Suprapubic skin (tissue), 4 donors: ENCODE results near the gene ARHGAP10.

Experiments
- EP300 ChIP-seq: sonication (generic); formaldehyde crosslinking; IDR thresholded peaks from one replicate; pipeline ENCODE4 v1.6.1; 2017; ENCODE audit warnings: antibody characterized with exemption
- POLR2A ChIP-seq, 2 donors: fragments of 450-650 bp; IDR thresholded peaks; one replicate each; pipeline ENCODE4 v1.6.1; 2017; ENCODE audit warnings: antibody characterized with exemption in 2 of 2, mild to moderate bottlenecking in 2 of 2, moderate library complexity in 2 of 2
- POLR2AphosphoS5 ChIP-seq, 3 donors: sonication (generic); formaldehyde crosslinking; IDR thresholded peaks; one replicate each; pipeline ENCODE4 v1.6.1; 2017; ENCODE audit warnings: antibody characterized with exemption in 3 of 3
- TF ChIP-seq, protein P1 (sequence below), 2 donors: fragments of 200-600 bp in 1 of 2; fragments of 450-650 bp in 1 of 2; sonication (generic) in 1 of 2; IDR thresholded peaks; one replicate each; pipeline ENCODE4 v1.5.1; 2016 to 2019; ENCODE audit warnings: antibody characterized with exemption in 2 of 2, mild to moderate bottlenecking in 1 of 2, moderate library complexity in 1 of 2

DNA sequence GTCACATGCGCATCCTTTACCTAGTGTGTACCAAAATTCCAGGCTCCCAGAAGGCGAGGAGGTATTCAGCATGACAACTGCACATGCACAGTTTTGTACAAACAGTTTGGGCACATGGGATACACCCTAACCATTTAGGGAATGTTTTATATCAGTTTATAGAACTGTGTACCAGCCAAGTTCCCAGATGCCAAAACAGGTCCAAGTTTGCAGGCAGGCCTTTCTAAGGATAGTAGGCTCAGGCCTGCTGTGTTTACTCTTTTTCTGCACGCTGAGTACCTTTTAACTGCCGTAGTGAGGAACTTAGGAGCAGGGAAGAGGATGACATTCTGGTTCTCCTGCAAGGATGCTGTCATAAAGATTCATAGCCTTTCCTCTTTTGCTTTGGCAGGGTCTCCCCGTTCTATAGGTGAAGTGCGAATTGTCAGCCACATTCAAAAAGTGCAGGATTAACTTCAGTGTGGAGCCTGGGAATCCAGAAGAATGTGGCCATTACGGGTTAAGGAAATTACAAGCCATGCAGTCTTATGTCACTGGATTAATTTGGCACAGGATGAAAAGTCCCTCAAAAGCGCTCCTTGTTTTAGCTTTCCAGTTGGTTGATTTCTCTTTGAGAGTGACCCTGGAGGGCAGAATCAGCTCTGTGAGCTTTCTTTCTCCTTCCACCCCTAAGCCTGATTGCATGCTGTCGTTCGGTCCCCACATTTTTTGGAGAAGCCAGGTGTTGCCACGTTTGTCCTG, 259.8 kb downstream of the ARHGAP10 start:
- TF ChIP-seq, protein P1, sequence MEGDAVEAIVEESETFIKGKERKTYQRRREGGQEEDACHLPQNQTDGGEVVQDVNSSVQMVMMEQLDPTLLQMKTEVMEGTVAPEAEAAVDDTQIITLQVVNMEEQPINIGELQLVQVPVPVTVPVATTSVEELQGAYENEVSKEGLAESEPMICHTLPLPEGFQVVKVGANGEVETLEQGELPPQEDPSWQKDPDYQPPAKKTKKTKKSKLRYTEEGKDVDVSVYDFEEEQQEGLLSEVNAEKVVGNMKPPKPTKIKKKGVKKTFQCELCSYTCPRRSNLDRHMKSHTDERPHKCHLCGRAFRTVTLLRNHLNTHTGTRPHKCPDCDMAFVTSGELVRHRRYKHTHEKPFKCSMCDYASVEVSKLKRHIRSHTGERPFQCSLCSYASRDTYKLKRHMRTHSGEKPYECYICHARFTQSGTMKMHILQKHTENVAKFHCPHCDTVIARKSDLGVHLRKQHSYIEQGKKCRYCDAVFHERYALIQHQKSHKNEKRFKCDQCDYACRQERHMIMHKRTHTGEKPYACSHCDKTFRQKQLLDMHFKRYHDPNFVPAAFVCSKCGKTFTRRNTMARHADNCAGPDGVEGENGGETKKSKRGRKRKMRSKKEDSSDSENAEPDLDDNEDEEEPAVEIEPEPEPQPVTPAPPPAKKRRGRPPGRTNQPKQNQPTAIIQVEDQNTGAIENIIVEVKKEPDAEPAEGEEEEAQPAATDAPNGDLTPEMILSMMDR (IDR thresholded peaks at IDR 0.05): no peak
- TF ChIP-seq EP300 (no peak), POLR2A (IDR thresholded peaks at IDR 0.05) (no peak), POLR2AphosphoS5 (IDR thresholded peaks at IDR 0.05) (no peak)
